Hindlimb muscle (tissue), 1 donor: ENCODE results near the gene KDM4C. TPM values are rescaled to one million over a fixed set of nuclear protein-coding genes. Genes with fewer than 3 reads are reported as not detected.
"Not testable (repeated sequence)": the region's sequence is repeated elsewhere in the genome, so short reads cannot be mapped to it uniquely, and the experiment has no call there.

Experiments
- DNase-seq: peaks from one replicate; pipeline ENCODE4 v3.0.0-alpha.2; 2013
- polyA plus RNA-seq: library from polyadenylated mRNA; unstranded; fragments of 120-200 nt; gene quantifications from one replicate; pipeline ENCODE4 v1.2.1, GENCODE V29; 2013; ENCODE audit not compliant: insufficient read length

Gene KDM4C
- polyA plus RNA-seq, 1 donor: 14.2 TPM

- no peak for DNase-seq
Measured at GRCh38 chr9:6764523-6764922, 6.8 kb downstream of the KDM4C start.

- DNase-seq: no peak
Measured at GRCh38 chr9:6764950-6765349, 7.2 kb downstream of the KDM4C start.

- no peak for DNase-seq
Measured at GRCh38 chr9:6765396-6765795, 7.6 kb downstream of the KDM4C start.

- no peak for DNase-seq
Measured at GRCh38 chr9:6766606-6767005, 8.8 kb downstream of the KDM4C start.

- not testable (repeated sequence) for DNase-seq
Measured at GRCh38 chr9:6768587-6768986, 10.8 kb downstream of the KDM4C start.

- no peak for DNase-seq
Measured at GRCh38 chr9:6771722-6772121, 13.9 kb downstream of the KDM4C start.

GRCh38 chr9:6777213-6777902 is 19.6 kb downstream of the KDM4C start:
- no peak for DNase-seq

GRCh38 chr9:6779417-6780241 is 21.9 kb downstream of the KDM4C start:
- DNase-seq: no peak

GRCh38 chr9:6780690-6781089 is 22.9 kb downstream of the KDM4C start:
- no peak for DNase-seq

- no peak for DNase-seq
Measured at GRCh38 chr9:6781476-6781875, 23.7 kb downstream of the KDM4C start.

- DNase-seq: no peak
Measured at GRCh38 chr9:6782345-6782744, 24.6 kb downstream of the KDM4C start.

- no peak for DNase-seq
Measured at GRCh38 chr9:6782981-6783380, 25.2 kb downstream of the KDM4C start.

- DNase-seq: no peak
Measured at GRCh38 chr9:6783753-6784152, 26.0 kb downstream of the KDM4C start.

GRCh38 chr9:6785682-6786081 is 27.9 kb downstream of the KDM4C start:
- no peak for DNase-seq

- DNase-seq: no peak
Measured at GRCh38 chr9:6787793-6788161, 30.0 kb downstream of the KDM4C start.

- no peak for DNase-seq
Measured at GRCh38 chr9:6788162-6789016, 30.6 kb downstream of the KDM4C start.

- not testable (repeated sequence) for DNase-seq
Measured at GRCh38 chr9:6789017-6789338, 31.2 kb downstream of the KDM4C start.

- no peak for DNase-seq
Measured at GRCh38 chr9:6790866-6791265, 33.1 kb downstream of the KDM4C start.

GRCh38 chr9:6793203-6793602 is 35.4 kb downstream of the KDM4C start:
- no peak for DNase-seq

- DNase-seq: no peak
Measured at GRCh38 chr9:6794936-6795335, 37.2 kb downstream of the KDM4C start.

- DNase-seq: no peak
Measured at GRCh38 chr9:6802926-6803325, 45.2 kb downstream of the KDM4C start.

GRCh38 chr9:6805532-6805931 is 47.8 kb downstream of the KDM4C start:
- no peak for DNase-seq

- DNase-seq: not testable (repeated sequence)
Measured at GRCh38 chr9:6806318-6806717, 48.5 kb downstream of the KDM4C start.
